IPS-15b (cell line): ENCODE data around the gene USP17L22.
"Not testable (repeated sequence)": the region's sequence is repeated elsewhere in the genome, so short reads cannot be mapped to it uniquely, and the experiment has no call there.

Source experiments
- H3K27me3 ChIP-seq: one replicate; pipeline ENCODE4 v1.6.1; 2013; ENCODE audit warnings: low read length; ENCODE audit not compliant: control insufficient read depth, insufficient read depth
- H3K36me3 ChIP-seq: one replicate; pipeline ENCODE4 v1.6.1; 2013; ENCODE audit warnings: low read length; ENCODE audit not compliant: control insufficient read depth, insufficient read depth
- H3K4me1 ChIP-seq: one replicate; pipeline ENCODE4 v1.6.1; 2013; ENCODE audit warnings: mild to moderate bottlenecking, low read length; ENCODE audit not compliant: control insufficient read depth, insufficient read depth
- H3K4me3 ChIP-seq: one replicate; pipeline ENCODE4 v1.5.1; 2013; ENCODE audit warnings: low read depth, low read length
- H3K9ac ChIP-seq: one replicate; pipeline ENCODE4 v1.6.1; 2013; ENCODE audit warnings: low read depth, mild to moderate bottlenecking, low read length
- H3K9me3 ChIP-seq: one replicate; pipeline ENCODE4 v1.6.1; 2013; ENCODE audit warnings: mild to moderate bottlenecking, low read length; ENCODE audit not compliant: control insufficient read depth, insufficient read depth

Gene USP17L22

GRCh38 chr4:9267319-9267718, at the start of gene USP17L22:
Gene USP17L22, plus strand, starts transcription at chr4:9267619. Its CDS starts 0 bp downstream, at chr4:9267619.
- not testable (repeated sequence) for H3K9me3 ChIP-seq, H3K36me3 ChIP-seq, H3K4me3 ChIP-seq, H3K27me3 ChIP-seq, H3K4me1 ChIP-seq, H3K9ac ChIP-seq

- H3K4me1 ChIP-seq, H3K36me3 ChIP-seq, H3K9ac ChIP-seq, H3K4me3 ChIP-seq, H3K27me3 ChIP-seq, H3K9me3 ChIP-seq: not testable (repeated sequence)
Measured at GRCh38 chr4:9219852-9220251, 47.6 kb upstream of the USP17L22 start, which contains the start of gene USP17L12. Gene USP17L12, plus strand, starts transcription at chr4:9220152. Its CDS starts 0 bp downstream, at chr4:9220152.

- H3K9ac ChIP-seq, H3K36me3 ChIP-seq, H3K27me3 ChIP-seq, H3K4me1 ChIP-seq, H3K4me3 ChIP-seq, H3K9me3 ChIP-seq: not testable (repeated sequence)
Measured at GRCh38 chr4:9224596-9224995, 42.8 kb upstream of the USP17L22 start, which contains the start of gene USP17L13. Gene USP17L13, plus strand, starts transcription at chr4:9224896. Its CDS starts 0 bp downstream, at chr4:9224896.

- H3K27me3 ChIP-seq, H3K4me1 ChIP-seq, H3K9me3 ChIP-seq, H3K4me3 ChIP-seq, H3K9ac ChIP-seq, H3K36me3 ChIP-seq: not testable (repeated sequence)
Measured at GRCh38 chr4:9230249-9230648, 37.2 kb upstream of the USP17L22 start.

- not testable (repeated sequence) for H3K36me3 ChIP-seq, H3K27me3 ChIP-seq, H3K4me3 ChIP-seq, H3K9me3 ChIP-seq, H3K4me1 ChIP-seq, H3K9ac ChIP-seq
Measured at GRCh38 chr4:9234085-9234484, 33.3 kb upstream of the USP17L22 start, which contains the start of gene USP17L15. Gene USP17L15, plus strand, starts transcription at chr4:9234385. Its CDS starts 0 bp downstream, at chr4:9234385.

- not testable (repeated sequence) for H3K4me3 ChIP-seq, H3K36me3 ChIP-seq, H3K9ac ChIP-seq, H3K4me1 ChIP-seq, H3K9me3 ChIP-seq, H3K27me3 ChIP-seq
Measured at GRCh38 chr4:9238461-9238860, 29.0 kb upstream of the USP17L22 start.

GRCh38 chr4:9243579-9243978, 23.8 kb upstream of the USP17L22 start, which contains the start of gene USP17L17:
Gene USP17L17, plus strand, starts transcription at chr4:9243879. Its CDS starts 0 bp downstream, at chr4:9243879.
- H3K27me3 ChIP-seq, H3K9me3 ChIP-seq, H3K9ac ChIP-seq, H3K4me1 ChIP-seq, H3K4me3 ChIP-seq, H3K36me3 ChIP-seq: not testable (repeated sequence)

- not testable (repeated sequence) for H3K27me3 ChIP-seq, H3K4me1 ChIP-seq, H3K36me3 ChIP-seq, H3K9me3 ChIP-seq, H3K9ac ChIP-seq, H3K4me3 ChIP-seq
Measured at GRCh38 chr4:9247953-9248680, 19.3 kb upstream of the USP17L22 start, which contains the start of gene USP17L18. Gene USP17L18, plus strand, starts transcription at chr4:9248630. Its CDS starts 0 bp downstream, at chr4:9248630.

- H3K27me3 ChIP-seq, H3K9ac ChIP-seq, H3K4me3 ChIP-seq, H3K9me3 ChIP-seq, H3K36me3 ChIP-seq, H3K4me1 ChIP-seq: not testable (repeated sequence)
Measured at GRCh38 chr4:9253078-9253477, 14.3 kb upstream of the USP17L22 start, which contains the start of gene USP17L19. Gene USP17L19, plus strand, starts transcription at chr4:9253378. Its CDS starts 0 bp downstream, at chr4:9253378.

- not testable (repeated sequence) for H3K4me1 ChIP-seq, H3K9me3 ChIP-seq, H3K9ac ChIP-seq, H3K36me3 ChIP-seq, H3K27me3 ChIP-seq, H3K4me3 ChIP-seq
Measured at GRCh38 chr4:9257824-9258223, 9.6 kb upstream of the USP17L22 start, which contains the start of gene USP17L20. Gene USP17L20, plus strand, starts transcription at chr4:9258124. Its CDS starts 0 bp downstream, at chr4:9258124.

GRCh38 chr4:9262572-9262971, 4.8 kb upstream of the USP17L22 start, which contains the start of gene USP17L21:
Gene USP17L21, plus strand, starts transcription at chr4:9262872. Its CDS starts 0 bp downstream, at chr4:9262872.
- not testable (repeated sequence) for H3K36me3 ChIP-seq, H3K4me3 ChIP-seq, H3K27me3 ChIP-seq, H3K4me1 ChIP-seq, H3K9me3 ChIP-seq, H3K9ac ChIP-seq

- not testable (repeated sequence) for H3K9ac ChIP-seq, H3K27me3 ChIP-seq, H3K36me3 ChIP-seq, H3K4me3 ChIP-seq, H3K9me3 ChIP-seq, H3K4me1 ChIP-seq
Measured at GRCh38 chr4:9271719-9272118, 4.3 kb downstream of the USP17L22 start.
